Measurements from ENCODE around the gene KIF3B.
"Not testable (repeated sequence)": the region's sequence is repeated elsewhere in the genome, so short reads cannot be mapped to it uniquely, and the experiment has no call there.

The KIF3B gene

DNA sequence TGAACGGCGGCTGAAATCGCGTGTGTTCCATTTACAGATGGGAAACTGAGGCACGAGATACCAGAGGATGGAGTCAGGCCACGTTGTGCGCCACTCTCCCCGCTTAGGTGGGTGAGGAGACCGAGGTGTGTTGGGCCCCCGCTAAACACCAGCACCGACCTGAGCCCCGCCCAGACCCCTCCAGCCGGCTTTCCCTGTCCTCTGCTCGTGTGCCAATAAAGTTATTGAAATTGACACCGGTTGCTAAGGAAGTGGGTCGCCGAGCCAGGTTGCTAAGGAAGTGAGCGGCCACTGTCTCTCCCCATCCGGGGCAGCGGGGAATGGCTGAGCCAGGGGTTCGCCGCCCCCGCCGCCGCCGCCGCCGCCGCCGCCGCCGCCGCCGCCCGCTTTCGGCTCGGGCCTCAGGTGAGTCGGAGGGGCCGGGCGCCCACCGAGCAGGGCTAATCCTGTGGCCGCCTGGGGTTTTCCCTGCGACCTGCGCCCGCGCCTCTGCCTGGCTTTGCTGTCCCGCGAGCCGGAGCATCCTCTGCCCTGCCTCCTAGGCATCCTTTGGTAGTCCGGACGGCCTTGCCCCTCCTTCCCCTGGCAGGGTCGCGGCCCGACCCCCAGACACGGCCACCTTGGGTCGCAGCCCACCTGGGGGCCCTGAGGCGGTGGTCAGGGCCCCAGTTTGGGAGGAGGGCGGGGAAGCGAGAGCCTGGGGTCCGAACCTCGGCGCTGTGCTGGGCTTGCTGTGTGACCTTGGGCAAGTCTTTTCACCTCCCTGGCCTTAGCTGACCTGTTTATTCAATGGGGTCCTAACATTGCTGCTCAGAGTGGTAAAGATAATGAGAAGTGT, at the start of gene KIF3B:
KIF3B (plus strand) TSS at position 291 of the 838 bp plus-strand sequence. CDS start 32,127 bp downstream, outside the sequence.
- peak; percentile 86 for DNase-seq

DNA sequence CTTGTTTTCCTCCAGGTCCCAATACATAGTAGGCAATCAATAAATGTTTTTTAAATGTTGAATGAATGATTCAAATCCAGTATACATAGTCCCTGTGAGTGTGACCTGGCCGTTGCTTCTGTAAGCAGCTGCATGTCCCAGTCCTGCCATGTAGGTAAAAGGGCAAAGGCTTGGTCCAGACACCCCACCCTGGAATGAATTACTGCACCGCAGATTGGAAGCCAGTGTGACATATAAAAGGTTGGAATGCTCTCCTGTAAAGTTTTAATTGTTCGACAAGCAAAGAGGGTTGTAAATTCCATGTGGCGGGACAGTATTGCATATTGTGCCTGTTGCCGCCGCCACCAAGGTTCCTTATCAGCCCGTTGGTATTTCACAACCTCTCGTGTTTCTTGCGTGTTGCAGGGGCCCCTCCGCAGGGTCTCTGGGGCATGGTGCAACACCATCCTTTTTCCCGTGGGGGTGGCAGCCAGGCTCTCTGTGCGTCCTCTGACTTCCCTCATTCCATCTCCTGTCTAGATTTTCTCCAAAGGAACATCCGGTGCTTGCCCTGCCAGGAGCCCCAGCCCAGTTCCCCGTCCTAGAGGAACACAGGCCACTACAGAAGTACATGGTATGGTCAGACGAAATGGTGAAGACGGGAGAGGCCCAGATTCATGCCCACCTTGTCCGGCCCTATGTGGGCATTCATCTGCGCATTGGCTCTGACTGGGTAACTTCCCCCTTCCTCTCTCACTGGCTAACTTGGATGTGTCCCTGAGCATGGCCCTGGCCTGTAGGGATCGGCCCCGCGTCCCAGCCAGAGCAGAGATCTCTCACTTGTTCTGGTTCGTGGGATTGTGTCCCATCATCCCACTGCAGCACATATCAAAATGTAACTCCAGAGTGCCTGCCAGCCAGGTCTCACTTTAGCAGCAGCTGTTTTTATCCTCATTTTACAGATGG, 49.4 kb upstream of the KIF3B start:
- DNase-seq = peak; percentile 94

DNA sequence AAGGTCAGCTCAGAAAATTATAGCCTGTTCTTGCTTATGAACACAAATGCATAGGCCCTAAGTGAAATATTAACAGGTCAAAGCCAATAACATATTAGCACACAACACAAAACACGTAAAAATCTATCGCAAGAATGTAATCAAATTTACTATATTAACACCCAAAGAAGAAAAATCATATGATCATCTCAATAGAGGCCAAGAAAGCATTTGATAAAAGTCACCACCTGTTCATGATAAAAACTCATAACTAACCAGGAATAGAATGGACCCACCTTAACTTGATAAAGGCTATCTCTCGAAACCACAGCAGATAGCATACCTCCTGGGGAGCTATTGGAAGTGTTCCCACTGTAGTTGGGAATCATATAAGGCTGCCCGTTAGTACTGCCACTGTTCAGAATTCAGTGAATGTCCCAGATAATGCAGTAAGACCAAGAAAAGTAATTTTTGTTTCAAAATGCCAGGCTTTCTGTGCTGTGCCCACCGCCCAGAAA, 48.2 kb upstream of the KIF3B start:
- no peak for DNase-seq

DNA sequence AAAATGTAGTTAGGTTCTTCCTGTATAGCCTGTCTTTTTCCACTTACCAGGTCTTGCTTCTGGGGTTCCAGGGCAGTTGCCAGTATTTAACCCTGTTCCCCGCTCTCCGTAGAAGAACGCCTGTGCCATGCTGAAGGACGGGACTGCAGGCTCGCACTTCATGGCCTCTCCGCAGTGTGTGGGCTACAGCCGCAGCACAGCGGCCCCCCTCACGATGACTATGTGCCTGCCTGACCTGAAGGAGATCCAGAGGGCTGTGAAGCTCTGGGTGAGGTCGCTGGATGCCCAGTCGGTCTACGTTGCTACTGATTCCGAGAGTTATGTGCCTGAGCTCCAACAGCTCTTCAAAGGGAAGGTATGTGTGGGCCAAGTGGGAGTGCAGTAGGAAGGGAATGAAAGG, 46.7 kb upstream of the KIF3B start:
- DNase-seq = no peak

DNA sequence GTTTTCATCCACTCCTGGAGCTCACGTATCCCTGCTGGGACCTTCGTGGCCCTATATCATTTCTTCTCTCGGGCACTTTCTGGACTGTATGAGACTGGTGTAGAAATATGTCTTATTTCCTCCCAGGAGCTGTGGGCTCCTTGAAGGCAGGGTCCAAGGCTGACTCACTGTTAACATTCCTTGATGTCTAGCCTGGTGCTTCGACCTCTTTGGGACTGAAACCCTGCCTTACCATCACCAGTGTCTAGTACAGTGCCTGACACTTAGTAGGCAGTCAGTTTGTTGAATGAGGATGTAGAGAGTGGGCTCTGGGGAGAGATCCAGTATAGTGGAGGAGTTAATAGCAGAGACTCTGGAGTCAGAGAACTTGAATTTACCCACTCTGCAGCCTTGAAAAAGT, 46.2 kb upstream of the KIF3B start:
- DNase-seq = no peak

DNA sequence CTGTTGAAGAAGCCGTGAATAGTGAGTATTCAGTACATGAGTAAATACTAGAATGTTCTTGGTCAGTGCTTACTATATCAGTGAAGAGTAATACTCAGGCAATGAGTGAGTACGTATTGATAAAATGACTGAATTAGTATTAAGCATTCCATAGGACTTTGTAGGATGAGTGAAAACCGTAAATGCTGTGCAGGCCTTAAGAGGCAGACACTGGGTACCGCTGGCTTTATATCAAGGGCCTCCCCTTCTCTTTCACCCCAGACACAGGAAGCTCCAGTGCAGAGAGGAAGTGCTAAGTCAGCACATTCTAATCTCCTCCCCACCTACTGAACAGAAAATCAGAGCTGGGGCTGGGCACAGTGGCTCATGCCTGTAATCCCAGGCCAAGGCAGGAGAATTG, 45.6 kb upstream of the KIF3B start:
- no peak for DNase-seq

DNA sequence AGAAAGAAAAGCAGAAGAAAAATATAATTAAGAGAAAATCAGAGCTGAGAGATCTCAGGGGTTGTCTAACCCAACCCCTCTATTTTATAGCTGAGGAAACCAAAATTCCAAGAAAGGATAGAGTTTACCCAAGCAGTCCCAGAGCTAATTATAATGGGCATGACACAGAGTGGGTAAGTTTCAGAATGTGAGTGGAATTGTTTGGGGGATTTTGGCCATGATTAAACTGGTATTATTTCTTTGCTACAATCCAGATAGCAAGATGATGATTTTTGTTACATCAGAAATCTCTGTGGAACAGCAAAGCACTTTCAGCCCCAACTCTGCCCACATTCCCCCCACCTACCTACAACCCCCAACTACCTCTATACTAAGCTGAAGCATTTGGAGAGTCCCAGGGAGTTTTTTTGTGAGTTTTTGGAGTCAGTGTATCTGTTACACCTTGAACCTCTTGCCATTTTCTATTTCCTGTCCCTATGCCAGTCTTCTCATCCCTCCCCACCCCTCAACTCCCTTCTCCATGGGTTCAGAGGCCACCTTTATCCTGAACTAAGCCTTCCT, 45.0 kb upstream of the KIF3B start:
- no peak for DNase-seq

DNA sequence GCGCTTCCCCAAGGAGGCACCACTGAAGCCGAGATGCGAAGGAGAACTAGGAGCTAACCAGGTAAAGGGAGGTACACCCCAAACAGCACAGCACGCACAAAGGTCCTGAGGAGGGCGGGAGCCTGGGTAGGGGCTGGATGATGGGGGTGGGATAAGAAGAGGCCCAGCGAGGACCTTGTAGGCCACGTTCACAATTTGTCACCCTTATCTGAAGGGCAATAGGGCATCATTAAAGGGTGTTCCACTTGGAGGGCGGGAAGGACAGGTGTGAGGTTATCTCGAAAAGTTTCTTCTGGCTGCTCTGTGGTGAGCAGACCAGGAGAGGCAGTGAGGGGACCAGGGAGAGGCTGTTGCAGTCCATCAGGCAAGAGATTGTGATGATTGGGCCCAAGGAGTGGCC, 44.2 kb upstream of the KIF3B start:
- no peak for DNase-seq

DNA sequence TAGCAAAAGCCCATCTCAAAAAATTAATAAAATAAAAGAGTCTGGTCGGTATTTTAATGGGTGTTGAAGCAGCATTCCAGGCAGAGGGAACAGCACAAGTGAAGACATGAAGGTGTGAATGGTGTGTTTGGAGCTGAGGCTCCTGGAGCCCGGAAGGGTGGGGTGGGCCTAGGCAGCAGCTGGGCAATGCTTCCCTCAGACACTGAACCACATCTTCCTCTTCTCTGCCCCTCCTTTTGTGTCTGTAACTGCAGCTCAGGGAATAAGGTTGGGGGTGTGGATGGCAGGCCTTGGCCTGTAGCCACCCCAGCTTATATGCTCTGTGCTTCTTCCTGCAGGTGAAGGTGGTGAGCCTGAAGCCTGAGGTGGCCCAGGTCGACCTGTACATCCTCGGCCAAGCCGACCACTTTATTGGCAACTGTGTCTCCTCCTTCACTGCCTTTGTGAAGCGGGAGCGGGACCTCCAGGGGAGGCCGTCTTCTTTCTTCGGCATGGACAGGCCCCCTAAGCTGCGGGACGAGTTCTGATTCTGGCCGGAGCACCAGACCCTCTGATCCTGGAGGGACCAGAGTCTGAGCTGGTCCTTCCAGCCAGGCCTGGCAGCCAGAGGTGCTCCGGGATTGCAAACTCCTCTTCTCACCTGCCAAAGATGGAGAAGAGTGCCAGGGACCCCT, 43.2 kb upstream of the KIF3B start:
- DNase-seq = peak; percentile 41

DNA sequence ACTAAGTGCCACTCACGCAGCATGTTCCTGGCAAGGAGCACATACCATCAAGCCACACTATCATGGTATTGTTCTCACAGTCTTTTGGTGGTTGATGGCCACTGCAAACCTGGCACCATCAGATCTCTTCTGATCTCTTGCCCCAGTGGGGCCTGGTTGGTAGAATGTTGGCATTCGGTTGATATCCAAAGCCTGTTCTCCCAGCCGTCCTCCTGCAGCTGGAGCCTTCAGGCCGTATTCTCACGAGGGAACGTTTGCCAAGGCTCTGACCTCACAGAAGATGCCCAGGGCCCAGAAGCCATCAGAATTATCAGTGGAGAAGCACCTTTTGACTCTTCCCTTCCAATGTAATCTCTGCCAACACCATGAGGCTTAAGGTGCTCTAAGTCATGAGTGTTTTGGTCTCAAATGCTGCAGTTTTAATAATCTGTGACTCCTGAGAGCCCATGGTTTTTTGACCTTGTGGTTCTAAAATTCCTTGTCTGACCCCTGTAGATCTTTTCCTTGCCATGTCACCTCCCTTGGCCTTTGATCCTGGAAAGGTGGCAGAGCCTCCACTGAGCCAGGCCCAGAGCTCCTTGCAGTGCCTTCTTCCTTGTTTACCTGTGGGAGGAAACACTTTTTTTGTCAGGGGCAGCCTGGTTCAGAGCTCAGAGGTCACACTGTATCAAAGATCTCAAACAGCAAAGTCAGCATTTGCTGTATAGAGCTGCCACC, 42.0 kb upstream of the KIF3B start:
- DNase-seq = no peak

DNA sequence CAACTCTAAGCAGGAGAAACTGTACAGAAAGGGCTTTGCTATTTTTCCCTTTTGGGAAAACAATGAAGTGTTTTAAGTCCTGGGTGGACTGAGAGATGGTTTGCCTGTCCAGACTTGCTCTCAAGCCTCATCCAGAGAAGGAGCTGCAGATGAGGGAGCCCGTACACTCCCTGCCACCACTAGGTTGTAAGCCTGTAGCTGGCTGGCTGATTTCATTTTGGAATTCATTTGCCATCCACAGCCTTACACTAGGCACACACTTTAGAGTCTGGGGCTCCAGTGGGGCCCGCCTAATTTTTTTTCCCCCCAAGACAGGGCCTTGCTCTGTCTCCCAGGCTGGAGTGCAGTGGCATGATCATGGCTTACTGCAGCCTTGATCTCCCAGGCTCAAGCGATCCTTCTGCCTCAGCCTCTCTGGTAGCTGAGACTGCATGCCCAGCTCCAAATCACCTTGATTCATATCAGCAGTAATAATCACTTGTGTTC, 41.4 kb upstream of the KIF3B start:
- no peak for DNase-seq

DNA sequence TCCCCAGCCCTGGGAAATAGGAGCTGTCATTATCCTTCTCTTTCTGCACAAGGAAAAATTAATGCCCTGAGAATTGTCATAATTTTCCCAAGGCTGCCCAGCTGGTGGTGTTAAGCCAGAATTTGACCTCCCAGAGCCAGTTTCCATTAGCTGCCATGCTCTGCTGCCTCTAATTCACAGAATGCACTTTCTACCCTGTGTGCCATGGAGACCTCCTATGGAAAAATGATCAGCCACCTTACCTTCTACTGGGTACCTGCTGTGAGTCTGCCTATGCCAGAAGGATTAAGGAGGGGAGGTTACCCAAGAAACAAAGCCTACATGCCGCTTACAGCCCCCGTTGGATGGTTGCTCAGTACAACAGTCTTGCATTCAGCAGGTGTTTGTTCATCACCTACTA, 40.6 kb upstream of the KIF3B start:
- no peak for DNase-seq

DNA sequence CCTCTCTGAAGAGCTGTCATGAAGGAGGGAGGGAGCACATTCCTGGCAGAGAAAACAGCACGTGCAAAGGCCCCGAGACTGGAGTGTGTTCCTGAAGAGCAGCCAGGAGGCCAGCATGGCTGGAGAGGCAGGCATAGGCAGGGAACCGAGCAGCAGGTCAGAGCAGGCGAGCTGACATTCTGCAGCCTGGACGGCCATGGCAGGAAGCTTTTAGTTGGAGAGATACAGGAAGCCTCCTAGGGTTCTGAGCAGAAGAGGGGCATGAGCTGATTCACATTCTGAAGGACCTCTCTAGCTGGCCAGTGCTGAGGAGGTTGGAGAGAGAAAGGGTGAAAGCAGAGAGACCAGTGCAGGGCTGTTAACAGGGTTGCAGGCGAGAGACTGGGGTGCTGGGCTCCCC, 40.0 kb upstream of the KIF3B start:
- DNase-seq = no peak

DNA sequence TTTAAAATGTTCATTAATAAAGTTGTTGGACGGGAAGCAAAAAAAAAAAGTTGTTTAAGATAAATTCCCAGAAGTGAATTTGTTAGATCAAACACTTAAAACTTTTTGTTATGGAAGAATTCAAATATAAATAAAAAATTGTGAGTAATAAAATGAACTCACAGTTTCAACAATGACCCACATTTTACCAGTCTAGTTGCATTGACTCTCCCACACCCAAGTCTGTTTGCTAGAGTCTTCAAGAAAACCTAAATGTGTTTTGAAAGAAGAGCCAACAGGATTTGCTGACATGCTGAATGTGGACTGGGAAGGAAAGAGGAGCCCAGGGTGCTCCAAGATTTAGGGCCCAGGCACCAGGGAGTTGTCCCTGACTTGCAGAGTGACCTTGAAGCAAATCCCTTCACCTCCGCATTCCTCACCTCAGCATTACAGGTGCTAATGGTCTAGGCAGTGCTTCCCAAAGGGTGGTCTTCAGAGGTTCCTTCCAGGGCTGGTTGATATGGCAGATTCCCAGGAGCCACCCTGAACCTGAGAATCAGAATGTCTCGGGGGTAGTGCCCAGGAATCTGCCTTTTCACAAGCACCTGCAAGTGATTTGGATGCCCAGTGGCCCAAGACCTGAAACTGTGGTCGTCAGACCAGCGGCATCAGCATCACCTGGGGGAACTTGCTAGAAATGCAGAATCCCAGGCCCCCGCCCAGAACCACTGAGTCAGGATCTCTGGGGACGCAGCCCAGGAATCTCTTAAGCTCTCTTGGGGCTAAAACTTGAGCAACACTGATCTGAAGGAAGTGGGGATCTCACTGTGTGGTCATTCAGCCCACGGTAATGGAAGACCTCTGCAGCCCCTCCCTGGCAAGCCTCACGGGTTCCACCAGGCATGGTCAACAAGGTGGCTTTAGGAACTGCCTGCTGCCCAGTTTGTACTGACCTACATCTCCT, 38.7 kb upstream of the KIF3B start:
- no peak for DNase-seq

DNA sequence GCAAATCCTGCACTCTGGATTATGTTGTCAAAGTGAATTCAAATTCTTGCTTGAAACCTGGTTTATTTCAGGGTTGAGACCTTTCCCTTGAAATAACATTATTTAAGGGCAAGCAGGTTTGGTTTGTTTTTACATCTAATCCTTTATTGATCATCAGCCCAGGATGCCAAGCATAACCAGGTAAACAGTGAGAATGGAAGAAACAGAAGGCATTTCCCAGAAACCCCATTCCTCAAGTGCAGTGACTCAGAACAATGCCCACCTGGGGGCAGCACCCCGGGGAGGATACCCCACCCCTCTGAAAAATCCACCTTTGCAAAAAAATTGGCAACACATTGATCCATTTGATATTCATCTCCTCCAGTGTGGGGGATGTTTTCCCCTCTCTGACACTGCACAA, 37.2 kb upstream of the KIF3B start:
- DNase-seq = no peak

DNA sequence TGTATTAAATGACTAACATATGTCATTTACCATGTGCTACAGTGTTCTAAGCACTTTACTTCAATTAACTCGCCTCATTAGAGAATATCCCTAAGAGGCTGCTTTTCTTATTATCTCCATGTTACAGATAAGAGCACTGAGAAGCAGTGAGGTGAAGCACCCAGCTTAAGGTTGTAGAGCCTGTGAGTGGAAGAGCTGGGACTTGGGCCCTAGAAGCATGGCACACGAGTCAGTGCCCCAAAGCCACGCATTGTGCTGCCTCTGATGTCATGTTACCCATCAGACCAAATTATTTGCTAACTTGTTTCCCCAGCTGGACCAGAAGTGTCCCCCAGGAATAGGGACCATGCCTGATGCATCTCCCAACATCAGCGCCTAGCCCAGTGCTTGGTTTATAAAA, 35.6 kb upstream of the KIF3B start:
- DNase-seq = no peak

DNA sequence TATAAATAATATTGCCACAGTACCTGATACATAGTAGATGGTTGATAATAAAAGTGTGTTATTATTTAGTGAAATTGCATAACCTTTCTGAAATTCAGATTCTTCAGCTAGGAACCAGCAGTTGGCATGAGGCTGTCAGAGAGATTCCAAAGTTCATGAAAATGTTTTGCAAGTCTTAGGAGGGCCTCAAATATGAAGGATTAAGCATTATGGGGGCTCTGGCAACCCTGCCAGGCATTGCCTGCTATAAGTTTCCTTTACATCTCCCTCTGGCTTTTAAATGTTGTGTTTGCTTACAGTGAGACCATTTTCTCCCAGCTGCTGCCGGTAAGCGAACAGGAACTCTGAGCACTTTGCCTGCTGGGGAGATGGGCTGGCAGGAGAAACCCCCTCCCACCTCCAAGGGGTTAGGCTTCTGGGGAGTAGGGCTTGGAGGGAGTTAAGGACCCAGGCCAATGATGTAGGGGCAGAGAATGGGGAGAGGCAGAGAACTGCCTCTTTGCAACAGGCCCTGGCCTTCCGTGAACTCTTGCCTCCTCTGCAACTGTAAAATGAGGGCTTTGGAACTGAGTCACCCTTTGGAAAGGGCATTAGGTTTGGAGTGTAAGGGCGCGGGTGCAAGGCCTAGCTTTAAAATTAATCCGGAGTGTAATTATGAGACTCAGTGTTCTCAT, 33.2 kb upstream of the KIF3B start:
- no peak for DNase-seq

DNA sequence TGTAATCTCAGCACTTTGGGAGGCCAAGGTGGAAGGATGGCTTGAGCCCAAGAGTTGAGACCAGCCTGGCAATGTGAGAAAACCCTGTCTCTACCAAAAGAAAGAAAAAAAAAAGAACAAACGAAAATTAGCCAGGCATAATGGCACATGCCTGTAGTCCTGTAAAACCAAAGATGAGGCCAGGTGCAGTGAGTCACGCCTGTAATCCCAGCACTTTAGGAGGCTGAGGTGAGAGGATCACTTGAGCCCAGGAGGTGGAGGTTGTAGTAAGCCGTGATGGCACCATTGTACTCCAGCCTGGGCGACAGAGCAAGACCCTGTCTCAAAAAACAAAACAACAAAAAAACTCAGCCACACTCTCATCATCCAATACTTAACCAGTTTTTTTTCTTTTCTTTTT, 32.5 kb upstream of the KIF3B start:
- no peak for DNase-seq

DNA sequence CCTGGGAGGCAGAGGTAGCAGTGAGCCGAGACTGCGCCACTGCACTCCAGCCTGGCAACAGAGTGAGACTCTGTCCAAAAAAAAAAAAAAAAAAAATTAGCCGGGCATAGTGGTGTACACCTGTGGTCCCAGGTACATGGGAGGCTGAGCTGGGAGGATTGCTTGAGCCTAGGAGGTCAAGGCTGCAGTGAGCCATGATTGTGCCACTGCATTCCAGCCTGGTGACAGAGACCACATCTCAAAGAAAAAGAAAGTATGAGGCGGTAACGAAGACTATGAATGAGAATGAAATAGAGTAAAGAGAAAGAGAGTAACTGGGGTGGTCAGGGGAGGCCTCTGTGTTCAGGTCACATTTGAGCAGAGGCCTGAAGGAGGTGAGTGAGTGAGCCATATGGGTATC, 31.2 kb upstream of the KIF3B start:
- DNase-seq = not testable (repeated sequence)

DNA sequence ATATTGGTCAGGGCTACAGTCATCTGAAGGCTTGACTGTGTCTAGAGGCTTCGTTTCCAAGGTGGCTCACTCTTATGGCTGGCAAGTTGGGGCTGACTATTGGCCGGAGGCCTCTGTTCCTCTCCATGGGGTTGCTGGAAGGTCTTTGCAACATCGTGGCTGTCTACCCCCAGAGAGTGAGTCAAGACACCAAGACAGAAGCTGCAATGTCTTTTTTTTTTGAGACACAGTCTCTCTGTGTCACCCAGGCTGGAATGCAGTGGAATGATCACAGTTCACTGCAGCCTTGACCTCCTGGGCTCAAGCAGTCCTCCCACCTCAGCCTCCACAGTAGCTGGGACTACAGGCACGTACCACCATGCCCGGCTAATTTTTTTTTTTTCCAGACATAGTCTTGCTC, 29.4 kb upstream of the KIF3B start:
- DNase-seq = peak; percentile 60

Measured in MV-4-11 (cell line).